ENCODE results near the gene PLPP4. TPM values are rescaled to one million over a fixed set of nuclear protein-coding genes. Genes with fewer than 3 reads are reported as not detected.

The PLPP4 gene
- total RNA-seq, 1 experiment from 2014 or later = 13.8 TPM

GRCh38 chr10:120433141-120433540 is 23.9 kb upstream of the PLPP4 start:
- no peaks in the 10 kb centered on the region for H3K9me3 ChIP-seq (replicated peaks)
- DNase-seq (ENCODE audit: low read depth in 1 of 2, low spot score in 2 of 2) = no peak
- H3K36me3 ChIP-seq = no peaks in the 10 kb centered on the region
- no peaks in the 10 kb centered on the region; the same call in 1 of the 2 replicates for H3K27me3 ChIP-seq (replicated peaks)
- no peak overlapping the region for H3K27ac ChIP-seq
- H3K4me1 ChIP-seq (replicated peaks) = no peaks in the 10 kb centered on the region
- no peak overlapping the region for H3K4me3 ChIP-seq

- Histone ChIP-seq H3K4me3 (no peak overlapping the region), H3K9me3 (replicated peaks) (no peaks in the 10 kb centered on the region), H3K27me3 (replicated peaks) (no peaks in the 10 kb centered on the region; the same call in 1 of the 2 replicates), H3K27ac (no peak overlapping the region), H3K36me3 (no peaks in the 10 kb centered on the region), H3K4me1 (replicated peaks) (no peaks in the 10 kb centered on the region)
- DNase-seq (ENCODE audit: low read depth in 1 of 2, low spot score in 2 of 2) = no peak
Measured at GRCh38 chr10:120436439-120437112, 20.5 kb upstream of the PLPP4 start.

GRCh38 chr10:120437541-120437940 is 19.5 kb upstream of the PLPP4 start:
- H3K27me3 ChIP-seq (replicated peaks) = no peaks in the 10 kb centered on the region; the same call in none of the 2 replicates
- no peaks in the 10 kb centered on the region for H3K9me3 ChIP-seq (replicated peaks)
- no peak overlapping the region for H3K4me3 ChIP-seq
- H3K4me1 ChIP-seq (replicated peaks) = no peaks in the 10 kb centered on the region
- no peaks in the 10 kb centered on the region for H3K36me3 ChIP-seq
- no peak overlapping the region for H3K27ac ChIP-seq
- DNase-seq (ENCODE audit: low read depth in 1 of 2, low spot score in 2 of 2) = no peak

DNA sequence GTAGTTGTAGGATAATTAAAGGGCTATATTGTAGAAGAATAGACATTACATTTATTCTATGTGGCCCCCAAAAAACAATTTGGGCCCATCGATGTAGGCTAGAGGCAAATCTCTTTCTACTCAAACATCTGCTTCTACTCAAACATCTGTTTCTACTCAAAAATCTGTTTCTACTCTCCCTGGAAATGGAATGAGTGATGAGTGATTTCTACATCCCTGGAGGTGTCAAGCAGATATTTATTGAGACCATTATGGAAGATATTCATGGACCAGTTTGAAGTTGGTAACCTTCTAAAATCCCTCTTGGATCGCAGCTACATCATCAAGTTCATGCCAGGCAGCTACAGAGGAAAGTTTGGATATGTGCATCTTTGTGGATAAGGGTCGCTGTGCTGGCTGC is 5.1 kb upstream of the PLPP4 start:
- Histone ChIP-seq H3K27me3 (replicated peaks) (peaks cover 5% of the 10 kb centered on the region; the same call in 1 of the 2 replicates), H3K4me3 (no peak overlapping the region), H3K9me3 (replicated peaks) (no peaks in the 10 kb centered on the region), H3K4me1 (replicated peaks) (peaks cover 7% of the 10 kb centered on the region), H3K36me3 (no peaks in the 10 kb centered on the region), H3K27ac (no peak overlapping the region)
- DNase-seq (ENCODE audit: low read depth in 1 of 2, low spot score in 2 of 2) = no peak

DNA sequence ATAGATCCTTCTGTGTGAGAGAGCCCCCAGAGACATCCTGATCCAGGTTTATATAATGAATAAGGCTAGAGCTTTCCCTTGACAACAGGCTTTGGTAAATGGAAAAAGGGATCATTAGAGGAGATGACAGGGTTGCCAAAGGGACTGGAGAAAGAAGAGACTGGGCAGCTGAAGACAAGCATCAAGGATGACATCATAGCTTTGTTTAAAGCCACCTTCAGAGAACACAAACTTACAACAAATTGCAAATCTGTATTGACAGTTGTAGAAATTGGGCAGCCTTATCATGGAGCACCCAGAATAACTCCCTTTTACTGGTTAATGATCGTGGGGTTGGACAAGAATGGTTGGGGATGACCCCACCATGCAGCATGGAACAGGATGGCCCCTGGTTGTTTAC is 3.7 kb upstream of the PLPP4 start:
- H3K4me3 ChIP-seq = no peak overlapping the region
- H3K36me3 ChIP-seq = no peaks in the 10 kb centered on the region
- peaks cover 5% of the 10 kb centered on the region; the same call in 1 of the 2 replicates for H3K27me3 ChIP-seq (replicated peaks)
- no peaks in the 10 kb centered on the region for H3K9me3 ChIP-seq (replicated peaks)
- DNase-seq (ENCODE audit: low read depth in 1 of 2, low spot score in 2 of 2) = no peak
- H3K4me1 ChIP-seq (replicated peaks) = peaks cover 19% of the 10 kb centered on the region
- H3K27ac ChIP-seq = no peak overlapping the region

DNA sequence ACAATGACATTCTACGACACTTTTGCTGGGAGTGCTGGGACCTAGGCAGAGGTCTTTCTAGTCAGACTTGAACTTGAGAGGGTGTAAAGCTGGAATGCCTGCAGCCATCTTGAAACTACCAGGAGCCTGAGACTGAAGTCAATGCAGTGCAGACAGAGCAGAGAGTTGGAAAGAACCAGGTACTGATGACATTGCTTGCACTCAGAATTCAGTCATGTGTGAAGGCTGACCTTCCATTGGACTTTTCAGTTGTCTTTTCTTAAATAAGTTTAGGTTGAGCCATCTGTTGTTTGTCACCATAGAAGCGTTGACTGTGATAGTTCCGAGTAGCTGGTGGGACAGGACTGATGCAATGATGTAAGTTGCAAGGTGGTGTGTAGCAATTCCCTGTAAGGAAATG is 3.1 kb upstream of the PLPP4 start:
- H3K27ac ChIP-seq = no peak overlapping the region
- H3K27me3 ChIP-seq (replicated peaks) = peaks cover 5% of the 10 kb centered on the region; the same call in 1 of the 2 replicates
- no peak overlapping the region for H3K4me3 ChIP-seq
- no peak for DNase-seq (ENCODE audit: low read depth in 1 of 2, low spot score in 2 of 2)
- H3K9me3 ChIP-seq (replicated peaks) = no peaks in the 10 kb centered on the region
- peaks cover 25% of the 10 kb centered on the region for H3K4me1 ChIP-seq (replicated peaks)
- H3K36me3 ChIP-seq = no peaks in the 10 kb centered on the region

DNA sequence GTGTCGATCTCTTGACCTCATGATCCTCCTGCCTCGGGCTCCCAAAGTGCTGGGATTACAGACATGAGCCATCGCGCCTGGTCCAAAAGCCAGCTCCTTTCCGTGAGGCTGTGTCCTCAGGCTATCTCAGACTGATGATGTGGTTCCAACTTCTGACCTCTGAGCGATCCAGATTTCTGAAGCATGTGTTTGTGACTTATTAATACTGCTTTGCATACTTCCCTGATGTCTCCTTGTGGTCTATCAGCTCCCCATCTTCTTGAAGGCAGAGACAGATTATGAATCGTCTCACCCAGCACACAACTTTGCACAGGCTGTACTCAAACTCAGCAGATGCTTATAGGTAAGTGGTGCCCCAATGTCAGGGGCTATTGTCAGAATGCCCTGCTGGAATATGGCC is 2.0 kb upstream of the PLPP4 start:
- no peaks in the 10 kb centered on the region for H3K9me3 ChIP-seq (replicated peaks)
- H3K4me1 ChIP-seq (replicated peaks) = peaks cover 36% of the 10 kb centered on the region
- no peak for DNase-seq (ENCODE audit: low read depth in 1 of 2, low spot score in 2 of 2)
- no peak overlapping the region for H3K4me3 ChIP-seq
- H3K27me3 ChIP-seq (replicated peaks) = peaks cover 5% of the 10 kb centered on the region; the same call in 1 of the 2 replicates
- H3K36me3 ChIP-seq = no peaks in the 10 kb centered on the region
- H3K27ac ChIP-seq = no peak overlapping the region

DNA sequence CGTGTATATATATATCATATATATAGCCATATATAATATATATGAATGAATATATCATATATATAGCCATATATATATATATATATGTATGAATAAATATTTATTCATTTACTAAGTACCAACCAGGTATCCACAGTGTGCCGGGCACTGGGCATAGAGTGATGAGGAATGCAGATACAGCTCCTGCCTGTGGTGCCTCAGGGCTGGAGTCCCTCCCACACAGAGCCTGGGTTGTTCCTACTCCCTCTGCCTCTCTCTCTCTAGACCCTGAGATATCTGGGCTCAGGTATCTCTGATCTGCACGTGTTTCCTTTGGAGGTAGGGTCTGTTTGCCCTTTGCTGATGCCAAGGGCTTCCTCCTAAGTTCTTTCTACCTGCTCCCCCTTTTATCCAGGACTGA is 1.4 kb upstream of the PLPP4 start:
- no peaks in the 10 kb centered on the region for H3K9me3 ChIP-seq (replicated peaks)
- peaks cover 42% of the 10 kb centered on the region for H3K4me1 ChIP-seq (replicated peaks)
- H3K27me3 ChIP-seq (replicated peaks) = peaks cover 5% of the 10 kb centered on the region; the same call in 1 of the 2 replicates
- DNase-seq (ENCODE audit: low read depth in 1 of 2, low spot score in 2 of 2) = no peak
- no peaks in the 10 kb centered on the region for H3K36me3 ChIP-seq
- H3K27ac ChIP-seq = no peak overlapping the region
- no peak overlapping the region for H3K4me3 ChIP-seq

DNA sequence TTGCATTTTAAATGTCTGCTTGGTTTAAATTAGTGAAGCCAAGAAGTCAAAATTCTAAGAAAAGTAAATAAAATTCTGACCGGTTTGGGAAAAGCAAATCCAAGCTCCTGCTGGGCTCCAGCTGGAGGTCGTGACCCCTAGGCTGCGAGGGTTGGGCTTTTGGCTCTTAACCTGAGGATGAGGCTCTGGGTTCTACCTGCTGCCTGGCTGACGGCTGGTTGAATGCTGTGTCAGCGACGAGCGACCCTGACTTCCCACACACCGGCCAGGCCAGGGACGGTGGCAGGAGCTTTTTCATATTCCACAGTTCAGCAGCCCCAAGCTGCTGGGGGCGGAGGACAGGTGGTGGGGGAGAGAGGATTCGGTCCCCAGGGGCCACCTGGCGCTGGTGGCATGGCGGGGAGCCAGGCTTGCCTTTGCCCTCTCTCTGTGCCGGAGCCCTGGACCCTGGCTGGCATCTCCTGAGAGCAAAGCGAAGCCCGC is 843 bp upstream of the PLPP4 start:
- peaks cover 48% of the 10 kb centered on the region for H3K4me1 ChIP-seq (replicated peaks)
- no peaks in the 10 kb centered on the region for H3K9me3 ChIP-seq (replicated peaks)
- no peak overlapping the region for H3K27ac ChIP-seq
- DNase-seq (ENCODE audit: low read depth in 1 of 2, low spot score in 2 of 2) = no peak
- peak overlapping the region; percentile 69 for H3K4me3 ChIP-seq
- H3K27me3 ChIP-seq (replicated peaks) = peaks cover 5% of the 10 kb centered on the region; the same call in 1 of the 2 replicates
- no peaks in the 10 kb centered on the region for H3K36me3 ChIP-seq

GRCh38 chr10:120457431-120458172 is 575 bp downstream of the PLPP4 start:
- Histone ChIP-seq H3K36me3 (no peaks in the 10 kb centered on the region), H3K27ac (peak overlapping the region; percentile 54), H3K4me1 (replicated peaks) (peaks cover 56% of the 10 kb centered on the region), H3K27me3 (replicated peaks) (peaks cover 5% of the 10 kb centered on the region; the same call in 1 of the 2 replicates), H3K9me3 (replicated peaks) (no peaks in the 10 kb centered on the region), H3K4me3 (peak overlapping the region; percentile 69)
- no peak for DNase-seq (ENCODE audit: low read depth in 1 of 2, low spot score in 2 of 2)

- Histone ChIP-seq H3K4me1 (replicated peaks) (peaks cover 56% of the 10 kb centered on the region), H3K36me3 (no peaks in the 10 kb centered on the region), H3K27ac (no peak overlapping the region), H3K27me3 (replicated peaks) (peaks cover 5% of the 10 kb centered on the region; the same call in 1 of the 2 replicates), H3K9me3 (replicated peaks) (no peaks in the 10 kb centered on the region), H3K4me3 (no peak overlapping the region)
- DNase-seq (ENCODE audit: low read depth in 1 of 2, low spot score in 2 of 2) = no peak
Measured at GRCh38 chr10:120458432-120458831, 1.4 kb downstream of the PLPP4 start.

GRCh38 chr10:120459185-120459584 is 2.2 kb downstream of the PLPP4 start:
- H3K9me3 ChIP-seq (replicated peaks) = no peaks in the 10 kb centered on the region
- H3K4me1 ChIP-seq (replicated peaks) = peaks cover 56% of the 10 kb centered on the region
- H3K4me3 ChIP-seq = no peak overlapping the region
- no peaks in the 10 kb centered on the region for H3K36me3 ChIP-seq
- peaks cover 5% of the 10 kb centered on the region; the same call in 1 of the 2 replicates for H3K27me3 ChIP-seq (replicated peaks)
- H3K27ac ChIP-seq = no peak overlapping the region
- no peak for DNase-seq (ENCODE audit: low read depth in 1 of 2, low spot score in 2 of 2)

GRCh38 chr10:120460186-120460585 is 3.2 kb downstream of the PLPP4 start:
- no peak for DNase-seq (ENCODE audit: low read depth in 1 of 2, low spot score in 2 of 2)
- H3K36me3 ChIP-seq = no peaks in the 10 kb centered on the region
- H3K27ac ChIP-seq = peak overlapping the region; percentile 53
- H3K4me1 ChIP-seq (replicated peaks) = peaks cover 56% of the 10 kb centered on the region
- no peak overlapping the region for H3K4me3 ChIP-seq
- peaks cover 1% of the 10 kb centered on the region; the same call in 1 of the 2 replicates for H3K27me3 ChIP-seq (replicated peaks)
- no peaks in the 10 kb centered on the region for H3K9me3 ChIP-seq (replicated peaks)

GRCh38 chr10:120460776-120461175 is 3.7 kb downstream of the PLPP4 start:
- Histone ChIP-seq H3K27ac (peak overlapping the region; percentile 53), H3K9me3 (replicated peaks) (no peaks in the 10 kb centered on the region), H3K4me3 (no peak overlapping the region), H3K4me1 (replicated peaks) (peaks cover 56% of the 10 kb centered on the region), H3K36me3 (no peaks in the 10 kb centered on the region), H3K27me3 (replicated peaks) (no peaks in the 10 kb centered on the region)
- peak; percentile 81 to 86 for DNase-seq (ENCODE audit: low read depth in 1 of 2, low spot score in 2 of 2)

All from SJSA1 (cell line).